ENCODE measurements around the gene HDAC1. TPM values are rescaled to one million over a fixed set of nuclear protein-coding genes. Genes with fewer than 3 reads are reported as not detected.

HDAC1 gene
- total and polyA plus RNA-seq, 2 of the 8 experiments (the other 6 are each of a cell fraction or from before 2014, with no cell fraction given): 111 to 125 TPM

- TF ChIP-seq RNF2 (IDR thresholded peaks at IDR 0.05; ENCODE audit: borderline replicate concordance, low read depth, low read length, missing control alignments, poor library complexity, severe bottlenecking) (no peak), YY1 (IDR thresholded peaks at IDR 0.05; ENCODE audit: low read depth, low read length) (no peak), SIRT6 (IDR thresholded peaks at IDR 0.05; ENCODE audit: low read length) (no peak), ASH2L (IDR thresholded peaks at IDR 0.05; ENCODE audit: low read length) (no peak), EP300 (IDR thresholded peaks at IDR 0.05; ENCODE audit: borderline replicate concordance in 1 of 2, low read depth in 2 of 2, low read length in 2 of 2) (no peak)
These were observed 49.4 kb downstream of the HDAC1 start (continued) for GRCh38 chr1:32341186-32341757.
